OCI-LY7 (cell line): ENCODE data around the gene TECPR2.

Experiments
- CTCF ChIP-seq: fragments of 200-600 bp; sonication (generic); conservative IDR thresholded peaks from 2 replicates; pipeline ENCODE4 v1.5.1; 2014; ENCODE audit warnings: mild to moderate bottlenecking, antibody characterized with exemption, low read length, moderate library complexity, mixed read lengths
- EZH2phosphoT487 ChIP-seq: fragments of 200-600 bp; sonication (generic); IDR thresholded peaks from 2 replicates; pipeline ENCODE4 v1.6.1; 2018; ENCODE audit warnings: low read depth, borderline replicate concordance, mild to moderate bottlenecking, mixed run types, antibody characterized with exemption, low read length, moderate library complexity, mixed read lengths

GRCh38 chr14:102316338-102316742 is 46.4 kb upstream of the TECPR2 start:
- TF ChIP-seq CTCF (no peak), EZH2phosphoT487 (no peak)
